Activated naive CD4-positive, alpha-beta T cell treated with anti-CD3 and anti-CD28 coated beads for 36 hours (primary cell): ENCODE measurements around the gene PLOD1. TPM values are rescaled to one million over a fixed set of nuclear protein-coding genes. Genes with fewer than 3 reads are reported as not detected.
A peak's percentile ranks its signal among the peaks of the same experiment; 100 is the strongest.
"Not testable (repeated sequence)": the region's sequence is repeated elsewhere in the genome, so short reads cannot be mapped to it uniquely, and the experiment has no call there.

Experiments used
- CTCF ChIA-PET: fragments of 350-600 bp; sonication (Branson Sonifier 250); formaldehyde crosslinking; loops from one replicate; lab custom pipeline; 2021; ENCODE audit warnings: antibody characterized with exemption; lab: Charles Lee
- DNase-seq: peaks from one replicate; pipeline ENCODE4 v3.0.0-alpha.2; 2020
- H3K27ac Mint-ChIP-seq: one replicate; pipeline ENCODE4 v1.8.0; 2021; ENCODE audit warnings: mild to moderate bottlenecking, mixed read lengths
- H3K27me3 Mint-ChIP-seq: one replicate; pipeline ENCODE4 v1.8.0; 2021; ENCODE audit warnings: low read depth, mixed read lengths
- H3K36me3 Mint-ChIP-seq: one replicate; pipeline ENCODE4 v1.8.0; 2021; ENCODE audit warnings: low read depth, mixed read lengths
- H3K4me1 Mint-ChIP-seq: one replicate; pipeline ENCODE4 v1.8.0; 2021; ENCODE audit warnings: low read depth, mixed read lengths
- H3K4me3 Mint-ChIP-seq: one replicate; pipeline ENCODE4 v1.8.0; 2021; ENCODE audit warnings: mild to moderate bottlenecking, moderate library complexity, mixed read lengths
- H3K9me3 Mint-ChIP-seq: one replicate; pipeline ENCODE4 v1.8.0; 2021; ENCODE audit warnings: mixed read lengths
- intact Hi-C: fragments of 100-400 bp; cut with micrococcal nuclease; formaldehyde crosslinking; loops from one replicate; pipeline ENCODE4 v1.15.1; 2023
- total RNA-seq, 2 experiments: library from RNA; stranded (reverse); gene quantifications; one replicate each; pipeline ENCODE4 v1.2.3, GENCODE V29; 2021

Gene PLOD1
- total RNA-seq, 2 experiments from 2014 or later, result 6.7 to 9.0 TPM

GRCh38 chr1:11918799-11919519 lies 15.6 kb upstream of the PLOD1 start:
- peaks cover 18% of the 10 kb centered on the region for H3K4me1 Mint-ChIP-seq
- H3K27ac Mint-ChIP-seq, result no peak overlapping the region
- intact Hi-C loops, result no loop called here
- CTCF ChIA-PET, result interaction anchor here (0.9 kb wide), 1 partner anchor 9 kb away, joined by 3 read pairs; no protein-coding TSS in a partner anchor
- peaks cover 15% of the 10 kb centered on the region for H3K36me3 Mint-ChIP-seq
- H3K4me3 Mint-ChIP-seq, result no peak overlapping the region
- no peaks in the 10 kb centered on the region for H3K9me3 Mint-ChIP-seq
- no peaks in the 10 kb centered on the region for H3K27me3 Mint-ChIP-seq
- no peak for DNase-seq

GRCh38 chr1:11919621-11920020 lies 14.9 kb upstream of the PLOD1 start:
- CTCF ChIA-PET, result interaction anchor here (0.6 kb wide), 1 partner anchor 268 kb away, joined by 3 read pairs; no protein-coding TSS in a partner anchor
- intact Hi-C loops, result no loop called here
- no peak for DNase-seq
- H3K4me1 Mint-ChIP-seq, result peaks cover 25% of the 10 kb centered on the region
- no peaks in the 10 kb centered on the region for H3K9me3 Mint-ChIP-seq
- no peak overlapping the region for H3K4me3 Mint-ChIP-seq
- H3K27me3 Mint-ChIP-seq, result no peaks in the 10 kb centered on the region
- H3K36me3 Mint-ChIP-seq, result peaks cover 16% of the 10 kb centered on the region
- no peak overlapping the region for H3K27ac Mint-ChIP-seq

GRCh38 chr1:11920239-11920903 lies 14.1 kb upstream of the PLOD1 start:
- Mint-ChIP-seq H3K27ac (no peak overlapping the region), H3K27me3 (no peaks in the 10 kb centered on the region), H3K4me3 (no peak overlapping the region), H3K9me3 (no peaks in the 10 kb centered on the region), H3K4me1 (peaks cover 31% of the 10 kb centered on the region), H3K36me3 (peaks cover 20% of the 10 kb centered on the region)
- CTCF ChIA-PET, result interaction anchor here (0.6 kb wide), 1 partner anchor 269 kb away, joined by 3 read pairs; no protein-coding TSS in a partner anchor
- no peak for DNase-seq
- intact Hi-C loops, result no loop called here

GRCh38 chr1:11921022-11921421 lies 13.5 kb upstream of the PLOD1 start:
- intact Hi-C loops, result no loop called here
- DNase-seq, result no peak
- CTCF ChIA-PET, result no interaction called here
- Mint-ChIP-seq H3K27me3 (no peaks in the 10 kb centered on the region), H3K4me3 (no peak overlapping the region), H3K36me3 (peaks cover 20% of the 10 kb centered on the region), H3K27ac (no peak overlapping the region), H3K4me1 (peaks cover 31% of the 10 kb centered on the region), H3K9me3 (no peaks in the 10 kb centered on the region)

- no peaks in the 10 kb centered on the region for H3K27me3 Mint-ChIP-seq
- CTCF ChIA-PET, result no interaction called here
- no peaks in the 10 kb centered on the region for H3K9me3 Mint-ChIP-seq
- H3K4me3 Mint-ChIP-seq, result peak overlapping the region; percentile 47
- intact Hi-C loops, result no loop called here
- H3K36me3 Mint-ChIP-seq, result peaks cover 20% of the 10 kb centered on the region
- no peak overlapping the region for H3K27ac Mint-ChIP-seq
- peaks cover 36% of the 10 kb centered on the region for H3K4me1 Mint-ChIP-seq
- DNase-seq, result no peak
Observed at GRCh38 chr1:11923069-11923826, 11.3 kb upstream of the PLOD1 start.

GRCh38 chr1:11923827-11924113 lies 10.7 kb upstream of the PLOD1 start:
- DNase-seq, result no peak
- Mint-ChIP-seq H3K4me3 (peak overlapping the region; percentile 47), H3K27ac (no peak overlapping the region), H3K27me3 (no peaks in the 10 kb centered on the region), H3K9me3 (no peaks in the 10 kb centered on the region), H3K4me1 (peaks cover 36% of the 10 kb centered on the region), H3K36me3 (peaks cover 20% of the 10 kb centered on the region)
- CTCF ChIA-PET, result no interaction called here
- intact Hi-C loops, result no loop called here

GRCh38 chr1:11924334-11925195 lies 10.0 kb upstream of the PLOD1 start:
- CTCF ChIA-PET, result interaction anchor here (0.7 kb wide), 1 partner anchor 17 kb away, joined by 3 read pairs; no protein-coding TSS in a partner anchor
- peak overlapping the region; percentile 75 for H3K4me3 Mint-ChIP-seq
- H3K9me3 Mint-ChIP-seq, result no peaks in the 10 kb centered on the region
- H3K27me3 Mint-ChIP-seq, result no peaks in the 10 kb centered on the region
- H3K27ac Mint-ChIP-seq, result peak overlapping the region; percentile 68
- intact Hi-C loops, result no loop called here
- H3K4me1 Mint-ChIP-seq, result peaks cover 36% of the 10 kb centered on the region
- H3K36me3 Mint-ChIP-seq, result peaks cover 20% of the 10 kb centered on the region
- DNase-seq, result no peak

- intact Hi-C loops, H3K27ac Mint-ChIP-seq, H3K27me3 Mint-ChIP-seq, DNase-seq, H3K9me3 Mint-ChIP-seq: not testable (repeated sequence)
- CTCF ChIA-PET, result interaction anchor here (0.7 kb wide), 1 partner anchor 17 kb away, joined by 3 read pairs; no protein-coding TSS in a partner anchor
- H3K4me1 Mint-ChIP-seq, result peaks cover 36% of the 10 kb centered on the region
- H3K4me3 Mint-ChIP-seq, result peak overlapping the region; percentile 75
- peaks cover 18% of the 10 kb centered on the region for H3K36me3 Mint-ChIP-seq
Observed at GRCh38 chr1:11925196-11925937, 9.2 kb upstream of the PLOD1 start.

GRCh38 chr1:11925938-11926292 lies 8.6 kb upstream of the PLOD1 start:
- peaks cover 33% of the 10 kb centered on the region for H3K4me1 Mint-ChIP-seq
- H3K27me3 Mint-ChIP-seq, result no peaks in the 10 kb centered on the region
- CTCF ChIA-PET, result no interaction called here
- no peaks in the 10 kb centered on the region for H3K9me3 Mint-ChIP-seq
- no peak overlapping the region for H3K4me3 Mint-ChIP-seq
- H3K27ac Mint-ChIP-seq, result no peak overlapping the region
- peak; percentile 19 for DNase-seq
- H3K36me3 Mint-ChIP-seq, result peaks cover 15% of the 10 kb centered on the region
- intact Hi-C loops, result loop anchor here (1.0 kb wide), 3 partner anchors 8 to 54 kb away; partner anchors contain the start of genes MFN2 and PLOD1

GRCh38 chr1:11927866-11928592 lies 6.5 kb upstream of the PLOD1 start:
- no peaks in the 10 kb centered on the region for H3K27me3 Mint-ChIP-seq
- CTCF ChIA-PET, result no interaction called here
- intact Hi-C loops, result no loop called here
- no peak for DNase-seq
- peaks cover 26% of the 10 kb centered on the region for H3K4me1 Mint-ChIP-seq
- H3K36me3 Mint-ChIP-seq, result peaks cover 10% of the 10 kb centered on the region
- no peak overlapping the region for H3K4me3 Mint-ChIP-seq
- no peak overlapping the region for H3K27ac Mint-ChIP-seq
- no peaks in the 10 kb centered on the region for H3K9me3 Mint-ChIP-seq

GRCh38 chr1:11929849-11930248 lies 4.7 kb upstream of the PLOD1 start:
- Mint-ChIP-seq H3K27ac (no peak overlapping the region), H3K27me3 (no peaks in the 10 kb centered on the region), H3K36me3 (peaks cover under 1% of the 10 kb centered on the region), H3K9me3 (no peaks in the 10 kb centered on the region), H3K4me1 (peaks cover 12% of the 10 kb centered on the region), H3K4me3 (no peak overlapping the region)
- CTCF ChIA-PET, result interaction anchor here (0.6 kb wide), 1 partner anchor 137 kb away, joined by 4 read pairs; no protein-coding TSS in a partner anchor
- intact Hi-C loops, result no loop called here
- no peak for DNase-seq
